Measurements from ENCODE around the gene MRPL19. TPM values are rescaled to one million over a fixed set of nuclear protein-coding genes. Genes with fewer than 3 reads are reported as not detected.

The MRPL19 gene
- total RNA-seq, 1 experiment from 2014 or later: 73.0 TPM

GRCh38 chr2:75737961-75738360 lies 91.4 kb downstream of the MRPL19 start:
- H3K23ac ChIP-seq (ENCODE audit: insufficient read length, low read depth, low read length): no peak overlapping the region
- H3K4me1 ChIP-seq (ENCODE audit: insufficient read depth, low read length): no peaks in the 10 kb centered on the region
- no peaks in the 10 kb centered on the region for H3K27me3 ChIP-seq (ENCODE audit: insufficient read depth, low read length)
- no peak overlapping the region for H4K91ac ChIP-seq (ENCODE audit: insufficient read length, low read depth, low read length)
- no peak overlapping the region for H2BK15ac ChIP-seq (ENCODE audit: low read depth, low read length)
- no peak overlapping the region for H2BK20ac ChIP-seq (ENCODE audit: low read depth, low read length, poor library complexity, severe bottlenecking)
- H3K27ac ChIP-seq (ENCODE audit: insufficient read length, low read depth, low read length): no peak overlapping the region
- H2BK5ac ChIP-seq (ENCODE audit: insufficient read length, low read length): no peak overlapping the region
- H3K18ac ChIP-seq (ENCODE audit: insufficient read length, low read depth, low read length): no peak overlapping the region
- H3K27ac Mint-ChIP-seq: no peak overlapping the region
- no peaks in the 10 kb centered on the region for H3K4me1 Mint-ChIP-seq
- H4K5ac ChIP-seq (ENCODE audit: insufficient read length, low read depth, low read length): no peak overlapping the region
- H2BK120ac ChIP-seq (ENCODE audit: low read depth, low read length, poor library complexity, severe bottlenecking): no peak overlapping the region
- no peak overlapping the region for H2AK5ac ChIP-seq (ENCODE audit: insufficient read length, low read length)
- no peaks in the 10 kb centered on the region for H3K9me3 ChIP-seq (ENCODE audit: control insufficient read depth, low read depth, low read length)
- no peak overlapping the region for H3K56ac ChIP-seq (ENCODE audit: insufficient read length, low read depth, low read length)
- TF ChIP-seq CTCF (conservative IDR thresholded peaks at IDR 0.05): no peak
- H2AFZ ChIP-seq (ENCODE audit: low read length): no peak overlapping the region
- no peaks in the 10 kb centered on the region for H3K79me2 ChIP-seq (ENCODE audit: insufficient read depth, low read length)
- no peak overlapping the region for H3K4me2 ChIP-seq (ENCODE audit: insufficient read depth, insufficient read length, low read length)
- peaks cover 4 to 13% (median 5%) of the 10 kb centered on the region in 3 experiments; a peak in 4 of 7 replicates for H3K36me3 Mint-ChIP-seq (ENCODE audit: insufficient read depth in 1 of 3, low read depth in 3 of 3)
- H3K4me3 Mint-ChIP-seq: no peak overlapping the region
- no peaks in the 10 kb centered on the region for H4K20me1 ChIP-seq (ENCODE audit: control insufficient read depth, insufficient read depth, insufficient read length)
- no peak for DNase-seq
- H3K23me2 ChIP-seq (ENCODE audit: insufficient read length, low read depth, low read length, poor library complexity, severe bottlenecking): no peaks in the 10 kb centered on the region
- no peaks in the 10 kb centered on the region; the same call in 1 of the 2 replicates for H3K27me3 Mint-ChIP-seq (ENCODE audit: low read depth)
- no peak overlapping the region for H3K14ac ChIP-seq (ENCODE audit: insufficient read depth, low read length)
- no CpG with 5 or more reads among the region's 1 CpG for WGBS (ENCODE audit: extremely low coverage, insufficient read length, low lambda C conversion rate)
- H3K9me3 Mint-ChIP-seq: peaks cover 6 to 8% of the 10 kb centered on the region in 2 experiments
- H3K9ac ChIP-seq (ENCODE audit: extremely low read depth, insufficient read length, low read length): no peak overlapping the region
- no peaks in the 10 kb centered on the region for H3K79me1 ChIP-seq (ENCODE audit: insufficient read depth, low read depth, low read length, poor library complexity, severe bottlenecking)
- H4K8ac ChIP-seq (replicated peaks; ENCODE audit: insufficient read length, low read depth, low read length): no peak overlapping the region
- H3T11ph ChIP-seq (ENCODE audit: low read length): no peak overlapping the region
- no peak overlapping the region for H3K4ac ChIP-seq (ENCODE audit: low read depth, low read length)
- no peak overlapping the region for H2BK12ac ChIP-seq (ENCODE audit: insufficient read length, low read depth, low read length)

Other genes starting within 250 kb of the MRPL19 start
- 0.68 and 1.7 TPM in 2 replicates for gene EVA1A, start 85.8 kb upstream of the MRPL19 start, total RNA-seq (2021)
- 17.1 and 18.3 TPM in 2 replicates for gene GCFC2, start 64.1 kb downstream of the MRPL19 start, total RNA-seq (2021)